ENCODE results near the gene WDR74.
"Not testable (repeated sequence)": the region's sequence is repeated elsewhere in the genome, so short reads cannot be mapped to it uniquely, and the experiment has no call there.

Gene WDR74

DNA sequence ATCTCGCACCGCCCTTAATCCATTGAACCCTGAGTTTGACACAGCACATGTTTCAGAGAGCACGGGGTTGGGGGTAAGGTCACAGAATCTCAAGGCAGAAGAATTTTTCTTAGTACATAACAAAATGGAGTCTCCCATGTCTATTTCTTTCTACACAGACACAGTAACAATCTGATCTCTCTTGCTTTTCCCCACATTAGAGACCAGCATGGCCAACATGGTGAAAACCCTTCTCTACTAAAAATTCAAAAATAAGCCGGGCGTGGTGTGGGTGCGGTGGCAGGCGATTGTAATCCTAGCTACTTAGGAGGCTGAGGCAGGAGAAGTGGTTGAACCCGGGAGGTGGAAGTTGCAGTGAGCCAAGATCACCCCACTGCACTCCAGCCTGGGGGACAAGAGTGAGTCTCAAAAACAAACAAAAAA lies 19.9 kb upstream of the WDR74 start:
- not testable (repeated sequence) for DNase-seq

DNA sequence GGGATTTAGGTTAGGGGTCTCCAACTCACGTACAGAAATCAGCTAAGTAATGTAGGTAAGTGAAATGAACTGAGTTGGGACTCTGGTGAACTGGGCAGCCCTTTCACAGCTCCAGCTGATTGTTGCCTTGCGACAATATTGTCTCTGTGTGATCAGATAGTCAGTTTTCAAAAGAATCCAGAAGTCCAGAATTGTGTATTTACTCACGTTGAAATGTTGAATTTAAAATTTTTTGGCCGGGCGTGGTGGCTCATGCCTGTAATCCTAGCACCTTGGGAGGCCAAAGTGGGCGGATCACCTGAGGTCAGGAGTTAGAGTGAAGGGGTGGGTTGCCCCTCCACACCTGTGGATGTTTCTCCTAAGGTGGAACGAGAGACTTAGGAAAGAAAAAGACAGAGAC lies 18.8 kb upstream of the WDR74 start:
- DNase-seq, result no peak

DNA sequence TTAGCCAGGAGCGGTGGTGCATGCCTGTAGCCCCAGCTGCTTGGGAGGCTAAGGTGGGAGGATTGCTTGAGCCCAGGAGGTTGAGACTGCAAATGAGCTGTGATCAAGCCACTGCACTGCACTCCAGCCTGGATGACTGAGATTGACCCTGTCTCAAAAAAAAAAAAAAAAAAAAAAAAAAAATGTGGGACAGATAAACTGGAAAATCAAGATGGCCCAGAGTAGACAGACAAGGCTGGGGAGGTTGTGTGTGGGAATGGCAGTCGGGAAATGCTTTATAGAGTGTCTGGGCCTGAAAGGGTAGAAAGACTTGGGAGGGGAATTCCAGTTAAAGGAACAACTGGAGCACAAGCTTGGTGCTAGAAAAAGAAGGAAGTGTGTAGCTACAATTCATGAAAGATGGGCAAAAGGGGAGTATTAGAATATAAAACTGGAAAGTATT lies 18.2 kb upstream of the WDR74 start:
- no peak for DNase-seq

DNA sequence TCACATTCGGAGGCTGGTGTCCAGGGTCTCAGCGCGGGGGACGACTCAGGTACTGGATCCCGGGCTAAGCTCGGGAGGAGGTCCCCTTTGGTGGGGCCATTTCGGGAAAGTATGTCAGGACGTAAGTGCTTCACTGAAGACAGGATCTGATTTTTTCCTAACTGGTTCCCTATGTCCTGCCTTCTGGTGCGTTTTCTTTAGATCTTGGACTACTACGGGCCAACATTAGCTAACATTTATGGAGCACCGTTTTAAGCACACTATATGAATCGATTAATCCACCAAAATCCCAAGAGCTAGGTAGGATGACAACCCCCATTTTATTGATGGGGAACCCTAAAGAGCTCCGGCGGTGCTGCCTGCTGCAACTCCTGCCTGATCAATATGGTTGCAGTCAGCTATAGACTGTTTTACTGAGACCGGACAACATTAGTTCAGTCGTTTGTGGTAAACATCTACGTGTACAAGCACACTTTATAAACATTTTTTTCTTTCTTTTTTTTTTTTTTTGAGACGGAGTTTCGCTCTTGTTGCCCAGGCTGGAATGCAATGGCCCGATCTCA lies 17.0 kb upstream of the WDR74 start:
- peak; percentile 58 for DNase-seq

DNA sequence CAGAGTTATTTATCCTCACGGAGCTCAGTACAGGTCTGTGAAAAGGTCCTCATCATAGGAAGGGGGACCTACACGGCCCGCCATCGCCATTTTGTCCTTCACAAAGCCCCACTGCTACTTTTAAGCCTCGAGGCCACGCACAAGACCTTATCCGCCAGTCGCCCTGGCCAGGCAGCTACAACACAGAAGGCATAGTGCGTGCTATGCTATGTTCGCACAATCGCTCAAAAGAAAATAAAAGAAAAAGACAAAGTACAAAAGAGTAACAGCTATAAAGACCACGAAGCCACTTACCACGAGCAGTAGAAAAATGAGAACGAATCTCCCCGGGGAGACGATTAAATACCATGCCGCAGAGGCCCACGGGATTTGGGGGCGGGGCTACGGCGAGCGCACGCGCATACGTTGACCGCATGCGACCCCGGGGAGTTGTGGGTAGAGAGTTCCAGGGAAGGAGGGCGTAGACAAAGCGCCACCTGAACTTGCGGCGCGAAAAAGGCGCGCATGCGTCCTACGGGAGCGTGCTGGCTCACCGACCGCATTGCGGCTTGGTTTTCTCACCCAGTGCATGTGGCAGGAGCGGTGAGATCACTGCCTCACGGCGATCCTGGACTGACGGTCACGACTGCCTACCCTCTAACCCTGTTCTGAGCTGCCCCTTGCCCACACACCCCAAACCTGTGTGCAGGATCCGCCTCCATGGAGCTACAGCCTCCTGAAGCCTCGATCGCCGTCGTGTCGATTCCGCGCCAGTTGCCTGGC lies 16.4 kb upstream of the WDR74 start:
- peak; percentile 97 for DNase-seq

DNA sequence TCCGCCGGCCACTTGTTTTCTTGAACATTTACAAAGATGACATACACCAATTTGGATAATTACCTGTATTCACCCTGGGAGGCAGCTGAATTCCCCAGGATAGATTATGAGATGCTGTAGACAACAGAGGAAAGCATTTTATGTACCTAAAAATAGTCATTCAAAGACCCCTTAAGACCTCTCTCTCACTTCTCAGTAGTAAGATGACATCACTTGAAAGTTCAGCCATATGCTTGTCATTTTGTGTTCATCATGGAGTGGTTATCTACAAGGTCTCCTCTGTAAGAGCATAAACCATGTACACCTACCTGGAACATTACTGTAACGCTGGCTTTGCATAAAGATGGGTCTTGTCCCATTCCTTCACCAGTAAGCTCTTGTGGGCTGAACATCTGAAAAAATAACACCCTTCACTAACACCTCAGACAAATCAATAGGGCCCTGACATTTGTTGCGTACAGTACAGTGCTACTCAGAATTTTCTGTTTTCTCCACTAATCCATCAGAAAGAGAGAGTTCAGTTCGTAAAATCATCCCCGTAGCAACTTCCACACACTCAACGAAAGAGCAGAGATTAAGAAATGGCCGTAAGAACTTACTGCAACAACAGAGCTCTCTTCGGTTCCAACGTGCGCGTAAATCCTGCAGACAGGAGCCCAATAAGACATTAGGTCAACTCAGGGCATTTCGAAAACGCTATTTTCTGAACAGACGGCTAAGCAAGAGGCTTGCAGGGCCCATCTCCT lies 15.6 kb upstream of the WDR74 start:
- DNase-seq, result no peak

DNA sequence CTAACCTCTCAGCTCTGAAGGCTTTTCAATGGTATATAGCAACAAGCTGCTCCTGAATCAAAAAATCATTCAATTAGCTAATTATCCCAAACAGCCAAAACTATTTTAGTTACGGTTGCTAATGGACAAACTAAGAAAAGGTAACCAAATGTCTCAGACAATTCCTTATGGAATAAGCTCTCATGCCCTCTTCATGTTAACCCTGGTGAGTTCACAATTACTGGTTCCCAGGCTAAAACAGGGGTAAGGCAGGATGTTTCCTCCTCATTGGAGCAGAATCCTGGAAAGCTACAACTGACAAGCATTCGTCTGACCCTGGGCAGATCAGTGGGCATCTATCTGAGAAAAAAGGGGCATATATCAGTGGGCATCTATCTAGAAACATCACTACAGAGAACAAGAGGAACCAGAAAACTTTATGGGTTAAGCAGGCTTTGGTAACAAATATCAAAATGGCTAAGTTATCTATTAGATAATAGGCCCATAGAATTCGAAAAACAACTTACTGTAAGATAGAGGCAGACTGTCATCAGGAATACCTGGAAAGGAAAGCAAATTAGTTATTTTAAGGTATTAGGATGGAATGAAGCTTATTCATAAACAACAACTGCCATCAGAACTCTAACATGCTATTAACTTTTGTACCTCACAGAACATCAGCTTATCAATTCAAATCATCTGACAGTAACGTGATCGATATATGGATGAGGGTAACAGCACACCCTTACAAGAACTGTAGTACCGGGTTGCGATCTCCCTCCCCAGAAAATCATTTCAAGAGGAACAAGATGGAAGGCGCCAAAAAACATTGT lies 14.8 kb upstream of the WDR74 start:
- no peak for DNase-seq

DNA sequence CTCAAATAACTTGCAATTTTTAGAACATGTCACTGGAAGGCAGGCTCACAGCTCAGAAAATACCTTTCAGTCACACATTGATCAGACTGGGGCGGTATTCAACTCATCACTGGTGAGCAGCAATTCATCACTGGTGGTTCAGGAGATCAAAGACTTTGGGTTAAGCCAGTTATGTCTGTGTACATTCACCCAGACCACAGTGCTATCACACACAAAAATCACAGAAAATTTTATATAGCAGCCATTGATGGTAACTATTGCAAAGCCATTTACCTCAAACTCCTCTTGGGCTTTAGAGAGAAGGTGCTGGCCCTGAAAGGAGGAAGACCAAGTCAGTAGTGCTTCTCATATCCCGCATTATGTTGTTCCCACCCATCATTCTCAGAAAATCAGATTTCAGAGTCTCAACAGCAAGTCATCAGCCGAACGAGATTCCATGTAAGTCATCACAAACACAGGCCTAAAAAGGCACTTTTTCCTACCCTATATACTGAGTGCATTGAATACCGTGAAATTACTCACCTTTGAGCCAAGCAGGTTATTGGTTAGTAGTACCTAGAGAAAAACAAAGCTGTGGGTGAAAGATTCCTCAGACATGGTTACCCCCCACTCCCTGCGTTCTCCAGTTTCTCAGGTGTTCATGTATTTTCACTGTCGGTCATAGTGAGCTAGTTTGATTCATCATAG lies 14.0 kb upstream of the WDR74 start:
- no peak for DNase-seq

DNA sequence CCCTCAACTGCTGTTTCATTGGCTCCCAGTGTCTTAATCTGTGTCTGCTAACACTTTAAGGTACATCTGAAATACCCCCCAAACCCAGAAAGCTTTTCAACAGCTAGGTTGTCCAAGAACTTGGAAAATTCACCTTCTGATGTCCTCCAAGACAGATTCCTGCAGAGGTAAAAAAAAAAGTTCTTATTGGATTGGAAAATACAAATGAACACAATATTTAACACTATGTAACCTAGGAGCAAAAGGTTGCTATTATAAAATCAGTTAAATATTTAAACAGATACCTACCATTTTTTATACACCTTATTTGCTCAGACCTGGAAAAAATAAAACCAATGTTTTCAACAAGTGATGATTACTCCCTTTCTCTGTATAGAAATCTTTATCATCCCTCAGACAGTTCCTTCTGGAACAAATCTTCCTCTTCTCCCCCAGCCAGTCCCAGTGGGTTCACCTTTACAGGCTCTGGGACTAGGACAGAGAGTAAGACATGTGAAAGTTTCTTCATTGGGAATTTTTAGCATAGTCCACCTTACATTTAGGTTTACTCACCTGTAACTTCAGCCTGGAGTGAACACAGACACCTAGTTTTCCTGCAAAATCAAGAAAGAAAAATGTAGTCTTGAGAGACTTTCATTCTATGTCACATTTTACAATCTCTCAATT lies 13.3 kb upstream of the WDR74 start:
- no peak for DNase-seq

DNA sequence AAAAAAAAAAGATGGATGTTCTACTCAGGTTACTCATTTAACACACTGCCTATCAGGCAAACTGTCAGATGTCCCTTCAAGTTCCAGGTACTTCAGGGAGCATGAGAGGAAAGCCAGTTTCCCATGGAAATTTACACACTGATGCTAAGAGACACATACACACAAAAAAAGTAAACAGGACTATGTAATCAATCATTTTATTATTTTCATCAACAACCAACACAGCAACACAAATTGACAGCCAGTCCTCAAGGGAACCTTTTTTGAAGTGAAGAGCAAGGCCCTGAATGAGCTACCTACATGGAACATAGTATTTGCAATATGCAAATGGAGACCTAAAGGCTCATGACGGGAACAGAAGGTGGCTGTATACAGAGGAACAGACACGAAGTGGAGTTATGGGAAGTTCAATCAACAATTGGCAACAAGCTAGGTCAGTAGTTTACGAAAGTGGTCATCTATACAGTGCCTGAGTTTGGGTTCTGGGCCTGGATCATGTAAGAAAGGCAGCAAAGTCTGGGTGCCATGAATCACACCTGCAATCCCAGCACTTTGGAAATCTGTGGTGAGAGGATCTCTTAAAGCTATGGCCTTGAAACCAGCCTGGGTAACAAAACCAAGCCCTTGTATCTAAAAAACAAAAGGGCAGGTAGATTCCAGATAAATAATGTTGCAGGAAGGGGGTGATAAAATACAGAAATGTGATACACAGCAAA lies 12.6 kb upstream of the WDR74 start:
- DNase-seq, result no peak

DNA sequence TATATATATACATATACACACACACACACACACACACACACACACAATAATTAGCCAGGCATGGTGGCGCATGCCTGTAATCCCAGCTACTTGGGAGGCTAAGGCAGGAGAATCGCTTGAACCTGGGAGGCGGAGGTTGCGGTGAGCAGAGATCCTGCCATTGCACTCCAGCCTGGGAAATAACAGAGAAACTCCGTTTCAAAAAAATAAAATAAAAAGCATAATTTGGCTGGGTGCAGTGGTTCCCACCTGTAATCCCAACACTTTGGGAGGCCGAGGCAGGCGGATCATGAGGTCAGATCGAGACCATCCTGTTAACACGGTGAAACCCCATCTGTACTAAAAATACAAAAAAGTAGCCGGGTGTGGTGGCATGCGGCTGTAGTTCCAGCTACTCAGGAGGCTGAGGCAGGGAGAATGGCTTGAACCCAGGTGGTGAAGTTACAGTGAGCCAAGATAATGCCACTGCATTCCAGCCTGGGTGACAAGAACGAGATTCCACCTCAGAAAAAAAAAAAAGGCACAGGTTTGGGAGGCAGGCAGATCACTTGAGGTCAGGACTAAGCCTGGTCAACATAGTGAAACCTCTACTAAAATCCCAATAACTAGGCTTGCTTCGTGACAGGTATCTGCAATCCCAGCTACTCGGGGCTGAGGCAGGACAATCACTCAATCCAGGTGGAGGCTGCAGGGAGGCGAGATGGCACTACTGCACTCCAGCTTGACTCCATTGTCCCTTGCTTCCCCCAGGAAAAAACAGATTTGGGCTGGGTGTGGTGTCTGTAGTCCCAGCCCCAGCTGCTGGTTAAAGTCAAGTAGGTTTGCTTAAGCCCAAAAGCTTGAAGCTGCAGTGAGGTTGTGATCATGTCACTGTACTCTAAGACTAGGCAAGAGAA lies 11.8 kb upstream of the WDR74 start:
- DNase-seq, result no peak

DNA sequence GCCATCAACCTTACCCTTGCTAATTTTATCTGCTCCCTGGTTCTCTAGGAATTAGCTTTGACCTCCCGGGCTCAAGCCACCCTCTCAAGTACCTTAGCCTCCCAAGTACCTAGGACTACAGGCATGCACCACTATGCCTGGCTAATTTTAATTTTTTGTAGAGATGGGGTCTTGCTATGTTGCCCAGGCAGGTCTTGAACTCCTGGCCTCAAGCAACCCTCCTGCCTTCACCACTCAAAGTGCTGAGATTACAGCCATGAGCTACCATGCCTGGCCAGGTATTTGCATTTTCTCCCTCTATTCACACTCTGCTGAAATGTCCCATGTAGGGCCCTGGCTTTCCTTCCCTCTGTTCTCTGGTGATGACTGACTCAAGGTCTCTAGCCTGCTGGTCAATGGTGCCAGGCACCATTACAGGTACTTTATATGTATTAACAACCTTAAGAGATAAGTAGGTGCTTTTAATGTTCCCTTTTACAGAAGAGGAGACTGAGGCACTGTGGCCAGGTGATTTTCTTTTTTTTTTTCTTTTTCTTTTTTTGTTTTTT lies 8.5 kb upstream of the WDR74 start:
- no peak for DNase-seq

DNA sequence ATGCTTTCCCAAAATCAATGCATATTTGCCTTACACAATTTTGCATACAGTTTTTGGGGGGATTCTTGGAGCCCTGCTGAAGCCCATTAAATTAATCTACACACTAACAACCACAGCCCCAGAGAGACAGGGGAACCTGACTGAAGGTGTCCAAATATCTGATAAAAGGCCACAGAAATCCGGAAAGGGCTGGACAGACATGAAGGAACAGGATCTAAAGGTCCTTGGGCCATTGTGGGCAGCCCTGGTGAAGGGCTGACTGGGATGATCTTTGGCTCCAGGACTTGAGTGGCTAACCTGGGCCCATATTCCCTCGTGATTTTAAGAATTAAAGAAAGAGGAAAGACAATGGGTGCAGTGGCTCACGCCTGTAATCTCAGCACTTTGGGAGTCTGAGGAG lies 6.8 kb upstream of the WDR74 start:
- no peak for DNase-seq

DNA sequence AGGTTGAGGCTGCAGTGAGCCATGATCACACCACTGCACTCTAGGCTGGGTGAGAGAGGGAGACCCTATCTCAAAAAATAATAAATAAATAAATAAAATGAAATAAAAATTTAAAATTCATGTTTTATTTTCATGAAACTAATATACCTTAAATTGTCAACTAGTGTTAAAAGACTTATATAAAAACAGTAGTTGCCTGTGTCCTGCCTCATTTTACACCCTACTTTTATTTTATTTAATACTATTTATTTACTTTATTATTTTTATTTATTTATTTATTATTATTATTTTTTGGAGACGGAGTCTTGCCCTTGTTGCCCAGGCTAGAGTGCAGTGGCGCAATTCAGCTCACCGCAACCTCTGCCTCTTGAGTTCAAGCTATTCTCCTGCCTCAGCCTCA lies 4.8 kb upstream of the WDR74 start:
- no peak for DNase-seq

DNA sequence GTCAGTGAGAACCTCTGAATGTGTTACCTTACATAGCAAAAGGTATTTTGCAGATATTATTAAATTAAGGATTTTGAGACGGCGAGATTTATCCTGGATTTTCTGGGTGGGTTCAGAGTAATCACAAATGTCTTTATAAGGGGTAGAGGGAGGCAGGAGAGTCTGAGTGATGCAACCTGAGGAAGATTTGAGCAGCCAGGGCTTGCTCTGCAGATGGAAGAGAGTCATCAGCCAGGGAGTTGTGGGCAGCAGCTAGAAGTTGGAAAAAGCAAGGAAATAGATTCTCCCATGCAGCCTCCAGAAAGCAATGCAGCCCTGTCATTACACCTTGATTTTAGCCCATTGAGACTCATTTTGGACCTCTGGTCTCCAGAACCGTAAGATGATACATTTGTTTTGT lies 4.1 kb upstream of the WDR74 start:
- no peak for DNase-seq

DNA sequence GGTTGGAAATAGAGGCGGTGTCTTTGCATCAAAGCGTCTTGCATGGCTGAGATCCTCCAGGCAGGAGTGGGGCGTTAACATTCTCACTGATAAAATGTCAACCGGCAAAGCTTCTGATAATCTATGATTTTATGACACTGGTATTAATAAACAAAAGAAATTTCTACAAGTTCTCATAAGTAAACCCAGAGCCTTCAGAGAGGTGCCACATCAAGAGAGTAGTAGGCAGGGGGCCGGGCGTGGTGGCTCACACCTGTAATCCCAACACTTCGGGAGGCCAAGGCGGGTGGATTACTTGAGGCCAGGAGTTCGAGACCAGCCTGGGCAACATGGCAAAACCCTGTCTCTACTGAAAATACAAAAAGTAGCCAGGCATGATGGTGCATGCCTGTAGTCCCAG lies 3.5 kb upstream of the WDR74 start:
- not testable (repeated sequence) for DNase-seq

DNA sequence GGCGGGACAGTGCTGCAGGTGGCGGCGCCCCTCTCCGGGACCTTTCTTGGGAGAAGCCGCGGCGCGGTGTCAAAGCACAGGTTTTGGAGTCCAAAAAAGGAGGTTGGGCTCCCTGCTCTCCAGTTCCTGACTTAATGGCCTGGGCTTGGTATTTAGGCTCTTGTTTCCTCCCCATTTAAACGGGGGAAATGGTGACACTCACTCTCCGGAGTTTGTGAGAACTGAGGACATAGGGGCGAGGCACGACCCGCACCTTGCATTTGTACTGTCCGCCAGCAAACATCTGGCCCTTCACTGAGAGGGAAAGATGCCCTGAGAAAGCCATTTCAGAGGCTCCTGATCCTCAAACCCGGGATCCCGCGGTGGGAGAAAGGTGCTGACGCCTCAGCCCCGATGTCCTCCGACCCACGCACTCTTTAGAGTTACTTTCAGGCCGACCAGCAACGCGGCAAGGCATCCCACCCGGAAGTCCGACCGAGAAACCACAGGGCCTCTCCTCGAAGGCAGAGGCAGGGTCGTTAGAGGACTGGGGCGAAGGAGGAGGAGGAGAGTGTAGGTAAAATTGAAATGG lies 2.9 kb upstream of the WDR74 start:
- no peak for DNase-seq

DNA sequence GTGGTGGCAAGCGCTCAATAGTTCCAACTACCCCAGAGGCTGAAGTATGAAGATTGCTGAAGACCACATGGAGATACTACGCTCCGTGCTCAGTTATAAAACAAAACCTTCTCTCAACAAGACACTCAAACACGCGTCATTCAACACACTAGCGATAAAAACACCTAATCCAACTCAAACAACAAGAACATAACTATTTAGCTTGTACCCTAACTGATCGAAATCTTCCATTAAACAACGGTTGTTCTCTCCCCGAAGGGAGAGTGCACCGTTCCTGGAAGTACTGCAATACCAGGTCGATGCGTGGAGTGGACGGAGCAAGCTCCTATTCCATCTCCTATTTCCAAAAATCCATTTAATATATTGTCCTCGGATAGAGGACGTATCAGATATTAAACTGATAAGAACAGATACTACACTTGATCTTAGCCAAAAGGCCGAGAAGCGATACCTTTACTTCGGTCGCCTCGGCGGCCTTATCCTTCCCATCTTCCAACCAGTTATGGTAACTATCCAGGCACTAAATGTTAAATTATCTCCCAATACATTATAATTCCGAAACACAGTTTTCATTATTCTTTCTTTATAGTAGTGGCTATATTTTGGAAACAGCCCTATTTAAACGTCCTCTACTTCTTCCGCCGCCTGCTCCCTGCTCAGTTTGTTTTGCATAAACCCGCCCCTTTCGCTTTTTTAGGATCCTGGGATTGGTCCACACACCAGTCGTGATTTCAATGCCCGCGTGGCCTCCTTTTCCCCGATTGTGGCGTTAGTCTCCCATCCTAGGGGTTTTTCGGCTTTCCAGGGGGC lies 2.2 kb upstream of the WDR74 start:
- DNase-seq, result peak; percentile 100

Data from NCI-H526 treated with DMSO at 0.1 percent for 48 hours (cell line).